DOHH2 (cell line): ENCODE data around the gene CDC42.

Experiments used
- EZH2phosphoT487 ChIP-seq: fragments of 200-600 bp; sonication (generic); IDR thresholded peaks from 2 replicates; pipeline ENCODE4 v1.6.1; 2017; ENCODE audit warnings: borderline replicate concordance, mild to moderate bottlenecking, antibody characterized with exemption, low read length, moderate library complexity, mixed read lengths
- TF ChIP-seq, protein P1 (sequence below): fragments of 200-600 bp; sonication (generic); IDR thresholded peaks from one replicate; pipeline ENCODE4 v1.5.1; 2014; ENCODE audit warnings: antibody characterized with exemption, mild to moderate bottlenecking, low read depth, low read length; ENCODE audit not compliant: poor library complexity, severe bottlenecking

DNA sequence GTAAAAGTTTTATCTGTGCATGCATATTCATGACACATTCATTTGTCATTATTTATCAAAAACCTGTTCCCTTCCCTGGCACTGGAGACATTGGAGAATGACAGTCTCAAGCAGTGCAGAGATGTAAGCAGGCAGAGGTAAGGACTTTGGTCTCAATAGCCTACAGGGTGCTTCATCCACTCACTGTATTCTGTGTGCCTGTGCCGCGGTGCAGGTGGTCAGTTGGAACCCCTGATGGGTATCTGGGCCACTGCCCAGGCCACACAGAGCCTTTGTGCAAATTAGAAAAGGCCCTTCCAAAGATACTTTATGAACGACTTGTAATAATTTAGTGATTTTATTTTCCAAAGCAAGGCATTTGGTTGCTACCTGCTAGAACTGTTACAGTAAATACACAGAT is 44.0 kb downstream of the CDC42 start:
- TF ChIP-seq, protein P1, sequence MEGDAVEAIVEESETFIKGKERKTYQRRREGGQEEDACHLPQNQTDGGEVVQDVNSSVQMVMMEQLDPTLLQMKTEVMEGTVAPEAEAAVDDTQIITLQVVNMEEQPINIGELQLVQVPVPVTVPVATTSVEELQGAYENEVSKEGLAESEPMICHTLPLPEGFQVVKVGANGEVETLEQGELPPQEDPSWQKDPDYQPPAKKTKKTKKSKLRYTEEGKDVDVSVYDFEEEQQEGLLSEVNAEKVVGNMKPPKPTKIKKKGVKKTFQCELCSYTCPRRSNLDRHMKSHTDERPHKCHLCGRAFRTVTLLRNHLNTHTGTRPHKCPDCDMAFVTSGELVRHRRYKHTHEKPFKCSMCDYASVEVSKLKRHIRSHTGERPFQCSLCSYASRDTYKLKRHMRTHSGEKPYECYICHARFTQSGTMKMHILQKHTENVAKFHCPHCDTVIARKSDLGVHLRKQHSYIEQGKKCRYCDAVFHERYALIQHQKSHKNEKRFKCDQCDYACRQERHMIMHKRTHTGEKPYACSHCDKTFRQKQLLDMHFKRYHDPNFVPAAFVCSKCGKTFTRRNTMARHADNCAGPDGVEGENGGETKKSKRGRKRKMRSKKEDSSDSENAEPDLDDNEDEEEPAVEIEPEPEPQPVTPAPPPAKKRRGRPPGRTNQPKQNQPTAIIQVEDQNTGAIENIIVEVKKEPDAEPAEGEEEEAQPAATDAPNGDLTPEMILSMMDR: no peak
- TF ChIP-seq EZH2phosphoT487: no peak
